Naive B cell (primary cell): ENCODE results near the gene SHLD3. TPM values are rescaled to one million over a fixed set of nuclear protein-coding genes. Genes with fewer than 3 reads are reported as not detected.
"Not testable (repeated sequence)": the region's sequence is repeated elsewhere in the genome, so short reads cannot be mapped to it uniquely, and the experiment has no call there.

Experiments
- ATAC-seq, 2 donors: fragments of 150-1000 bp; cut with Tn5 transposase; 2 replicates each; pipeline ENCODE4 v1.10.0; 2021; ENCODE audit warnings: low read depth in 2 of 2, mild to moderate bottlenecking in 2 of 2, moderate library complexity in 2 of 2
- DNase-seq: peaks from one replicate; pipeline ENCODE4 v3.0.0; 2022
- H3K27ac Mint-ChIP-seq, 6 donors: one replicate each; pipeline ENCODE4 v1.8.0; 2020 to 2022; ENCODE audit warnings: mild to moderate bottlenecking in 6 of 6, mixed read lengths in 6 of 6, moderate library complexity in 5 of 6, inconsistent platforms in 2 of 6
- H3K27me3 Mint-ChIP-seq, 3 donors: one replicate each; pipeline ENCODE4 v1.8.0; 2021 to 2022; ENCODE audit warnings: mixed read lengths in 3 of 3, mild to moderate bottlenecking in 1 of 3
- H3K36me3 Mint-ChIP-seq, 2 donors: one replicate each; pipeline ENCODE4 v1.8.0; 2020 to 2022; ENCODE audit warnings: mixed read lengths in 2 of 2, inconsistent platforms in 1 of 2, mild to moderate bottlenecking in 1 of 2
- H3K4me1 Mint-ChIP-seq, 3 donors: one replicate each; pipeline ENCODE4 v1.8.0; 2020 to 2022; ENCODE audit warnings: mixed read lengths in 3 of 3, inconsistent platforms in 1 of 3, mild to moderate bottlenecking in 1 of 3, moderate library complexity in 1 of 3
- H3K4me3 Mint-ChIP-seq, 8 donors: one replicate each; pipeline ENCODE4 v1.8.0; 2020 to 2022; ENCODE audit warnings: mild to moderate bottlenecking in 8 of 8, mixed read lengths in 8 of 8, moderate library complexity in 8 of 8, inconsistent platforms in 2 of 8
- H3K9me3 Mint-ChIP-seq, 7 donors: one replicate each; pipeline ENCODE4 v1.8.0; 2020 to 2022; ENCODE audit warnings: mixed read lengths in 7 of 7, mild to moderate bottlenecking in 5 of 7, inconsistent platforms in 2 of 7, moderate library complexity in 1 of 7
- polyA plus RNA-seq, 6 donors: library from polyadenylated mRNA; unstranded; fragments of 300-500 nt; fragmentation: Illumina TruSeq; gene quantifications; one replicate each; pipeline ENCODE4 v1.2.3, GENCODE V29; 2021; ENCODE audit warnings: low read depth in 6 of 6

SHLD3 gene, protein sequence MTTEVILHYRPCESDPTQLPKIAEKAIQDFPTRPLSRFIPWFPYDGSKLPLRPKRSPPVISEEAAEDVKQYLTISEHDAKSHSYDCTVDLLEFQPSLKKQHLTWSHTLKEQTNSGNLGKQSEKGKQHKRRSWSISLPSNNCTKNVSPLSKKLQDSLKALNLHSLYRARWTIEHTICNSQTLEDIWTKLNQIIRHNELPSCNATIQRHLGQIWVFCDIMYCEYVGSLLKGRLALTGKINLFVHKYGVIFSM
- polyA plus RNA-seq, result 1 to 10 TPM; 3.6 to 8.8 (median 5.5) TPM

DNA sequence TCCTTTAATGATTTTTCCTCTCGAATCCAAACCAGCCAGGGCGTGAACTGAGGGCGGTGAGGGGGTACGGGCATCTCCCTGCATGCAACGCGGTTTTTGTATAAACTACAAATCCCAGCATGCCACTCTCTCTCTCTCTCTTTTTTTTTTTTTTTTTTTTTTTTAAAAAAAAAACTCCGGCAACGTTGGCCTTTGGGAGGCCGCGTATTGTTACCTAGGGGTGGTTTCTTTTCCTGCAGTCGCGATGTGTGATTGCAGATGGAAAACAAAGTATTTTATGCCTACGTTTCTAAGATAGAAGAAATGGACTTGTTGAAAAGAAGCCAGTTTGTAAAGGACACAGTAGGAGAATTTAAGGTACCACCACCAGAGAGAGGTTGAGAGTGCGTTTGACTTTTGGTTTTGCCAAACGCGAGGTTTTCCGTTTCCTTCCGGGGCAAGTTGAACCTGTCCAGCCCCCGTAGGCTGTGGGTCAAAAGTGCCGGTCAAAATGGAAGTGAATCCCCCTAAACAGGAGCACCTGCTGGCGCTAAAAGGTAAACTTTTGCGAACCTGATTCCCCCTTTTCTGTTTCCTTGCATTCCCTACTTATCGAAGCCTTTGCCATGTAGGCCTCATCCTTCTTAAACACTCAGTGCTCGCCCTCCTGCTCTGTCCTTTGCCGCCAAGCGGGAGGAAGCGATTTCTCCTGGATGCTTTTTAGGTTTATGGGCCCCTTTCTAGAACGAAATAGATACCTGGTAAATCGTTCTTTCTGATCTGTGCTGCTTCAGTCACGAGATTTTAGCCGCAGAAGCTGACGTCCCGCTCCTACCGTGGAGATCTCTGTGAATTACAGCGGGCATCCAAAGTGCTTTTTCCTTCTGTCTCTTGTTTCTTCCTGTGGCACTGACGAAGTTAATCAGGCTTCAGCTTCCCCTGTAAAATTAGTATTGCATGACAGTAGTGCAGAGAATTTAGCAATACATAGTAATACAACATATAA lies at the start of gene SHLD3, which contains the start of gene TRAPPC13:
Gene SHLD3 (plus strand): TSS at position 457 of the 985 bp plus-strand sequence. CDS start 4,561 bp downstream, outside the sequence.
Gene TRAPPC13 (plus strand): TSS at position 457 of the 985 bp plus-strand sequence. CDS start 34 bp downstream, at position 491.
- DNase-seq (peak; percentile 92), ATAC-seq (peak; percentile 70 to 74)
- peak within 1 kb of the TSS; percentile 96 to 99 (median 98) for H3K27ac Mint-ChIP-seq
- H3K27me3 Mint-ChIP-seq, result no peaks in the 10 kb centered on the region
- H3K4me3 Mint-ChIP-seq, result peak within 1 kb of the TSS; percentile 87 to 100 (median 99)
- no peaks in the 10 kb centered on the region for H3K9me3 Mint-ChIP-seq
- H3K36me3 Mint-ChIP-seq, result no peaks in the 10 kb centered on the region
- peaks cover 19 to 56% (median 26%) of the 10 kb centered on the region in 3 donors for H3K4me1 Mint-ChIP-seq

DNA sequence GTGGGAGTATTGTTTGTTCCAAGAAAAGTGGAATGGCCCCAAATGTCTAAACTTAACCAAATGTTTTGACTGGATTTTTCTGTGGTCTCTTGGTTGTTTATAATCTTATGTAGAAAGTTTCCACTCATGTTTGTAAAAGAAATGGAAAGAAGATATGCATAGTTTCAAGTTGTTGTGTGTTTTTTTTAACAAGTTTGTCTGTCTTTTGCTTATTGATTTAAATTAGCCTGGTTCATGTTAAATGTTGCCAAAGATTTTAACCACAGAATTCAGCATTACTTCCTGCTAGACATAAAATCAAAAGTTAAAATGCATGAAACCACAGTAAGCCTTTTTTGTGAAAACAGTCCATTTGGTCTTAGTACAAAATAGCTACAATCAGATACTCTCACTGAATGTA lies 47.7 kb upstream of the SHLD3 start:
- DNase-seq (no peak), ATAC-seq (no peak)
- peaks cover 12 to 31% of the 10 kb centered on the region in 2 donors for H3K36me3 Mint-ChIP-seq
- H3K4me1 Mint-ChIP-seq, result peaks cover 0 to 9% (median 8%) of the 10 kb centered on the region in 3 donors
- H3K27me3 Mint-ChIP-seq, result no peaks in the 10 kb centered on the region
- no peaks in the 10 kb centered on the region for H3K9me3 Mint-ChIP-seq
- no peak overlapping the region for H3K27ac Mint-ChIP-seq
- no peak overlapping the region for H3K4me3 Mint-ChIP-seq

DNA sequence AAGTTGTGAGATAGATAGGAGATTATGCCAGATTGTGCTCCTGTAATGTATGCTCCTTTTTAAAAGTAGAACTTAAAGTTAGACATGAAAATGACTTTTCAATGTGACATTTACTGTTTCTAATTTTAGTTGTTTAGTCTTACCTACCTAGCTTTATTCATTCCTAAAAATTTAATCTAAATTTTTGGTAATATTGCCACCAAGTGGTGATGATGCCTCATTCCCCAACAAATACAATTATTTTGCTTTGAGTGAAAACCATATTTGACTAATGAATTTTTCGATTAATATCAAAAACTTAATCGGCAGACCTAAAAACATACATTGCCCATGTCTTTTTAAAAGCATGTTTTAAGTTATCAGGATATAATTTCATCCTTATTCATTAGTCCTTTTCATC lies 36.1 kb upstream of the SHLD3 start:
- ATAC-seq (no peak), DNase-seq (no peak)
- Mint-ChIP-seq H3K36me3 (peaks cover 20 to 28% of the 10 kb centered on the region in 2 donors), H3K4me1 (peaks cover 0 to 4% (median 0%) of the 10 kb centered on the region in 3 donors), H3K4me3 (no peak overlapping the region), H3K27ac (no peak overlapping the region), H3K27me3 (no peaks in the 10 kb centered on the region), H3K9me3 (no peaks in the 10 kb centered on the region)

DNA sequence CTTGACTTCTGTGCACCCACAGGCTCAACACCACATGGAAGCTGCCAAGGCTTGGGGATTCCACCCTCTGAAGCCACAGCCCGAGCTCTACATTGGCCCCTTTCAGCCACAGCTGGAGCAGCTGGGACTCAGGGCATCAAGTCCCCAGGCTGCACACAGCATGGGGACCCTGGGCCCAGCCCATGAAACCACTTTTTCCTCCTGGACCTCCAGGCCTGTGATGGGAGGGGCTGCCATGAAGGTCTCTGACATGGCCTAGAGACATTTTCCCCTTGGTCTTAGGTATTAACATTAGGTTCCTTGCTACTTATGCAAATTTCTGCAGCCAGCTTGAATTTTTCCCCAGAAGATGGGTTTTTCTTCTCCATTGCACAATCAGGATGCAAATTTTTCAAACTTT lies 23.1 kb upstream of the SHLD3 start:
- H3K27me3 Mint-ChIP-seq, ATAC-seq, DNase-seq, H3K4me3 Mint-ChIP-seq: not testable (repeated sequence)
- peaks cover 0 to 16% (median 14%) of the 10 kb centered on the region in 3 donors for H3K4me1 Mint-ChIP-seq
- peaks cover 0 to 13% (median 6%) of the 10 kb centered on the region in 7 donors for H3K9me3 Mint-ChIP-seq
- H3K27ac Mint-ChIP-seq, result peak overlapping the region in 2 of 6 donors; percentile 47 to 70
- H3K36me3 Mint-ChIP-seq, result peaks cover 54 to 62% of the 10 kb centered on the region in 2 donors

DNA sequence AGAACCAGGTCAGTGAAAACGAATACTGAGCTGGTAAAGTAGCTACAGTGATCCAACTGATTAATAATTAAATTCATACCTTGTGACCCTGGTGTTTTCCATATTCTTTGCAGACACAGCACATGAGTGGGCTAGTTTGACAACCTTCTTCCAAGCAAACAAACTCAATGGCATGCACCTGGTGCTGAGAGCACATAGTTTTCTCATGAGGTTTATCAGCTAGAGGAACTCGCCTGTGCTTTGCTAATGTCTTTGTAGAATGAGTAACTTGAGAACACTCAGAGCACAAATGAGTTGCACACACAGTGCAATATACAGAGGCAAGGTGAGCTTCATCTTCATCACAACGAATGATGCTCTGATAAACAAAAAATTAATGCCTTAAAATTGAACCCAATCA lies 13.3 kb upstream of the SHLD3 start:
- peaks cover 2 to 21% (median 4%) of the 10 kb centered on the region in 3 donors for H3K4me1 Mint-ChIP-seq
- ATAC-seq (no peak), DNase-seq (no peak)
- no peak overlapping the region for H3K27ac Mint-ChIP-seq
- H3K4me3 Mint-ChIP-seq, result no peak overlapping the region
- H3K9me3 Mint-ChIP-seq, result no peaks in the 10 kb centered on the region
- no peaks in the 10 kb centered on the region for H3K27me3 Mint-ChIP-seq
- peaks cover 41 to 44% of the 10 kb centered on the region in 2 donors for H3K36me3 Mint-ChIP-seq

DNA sequence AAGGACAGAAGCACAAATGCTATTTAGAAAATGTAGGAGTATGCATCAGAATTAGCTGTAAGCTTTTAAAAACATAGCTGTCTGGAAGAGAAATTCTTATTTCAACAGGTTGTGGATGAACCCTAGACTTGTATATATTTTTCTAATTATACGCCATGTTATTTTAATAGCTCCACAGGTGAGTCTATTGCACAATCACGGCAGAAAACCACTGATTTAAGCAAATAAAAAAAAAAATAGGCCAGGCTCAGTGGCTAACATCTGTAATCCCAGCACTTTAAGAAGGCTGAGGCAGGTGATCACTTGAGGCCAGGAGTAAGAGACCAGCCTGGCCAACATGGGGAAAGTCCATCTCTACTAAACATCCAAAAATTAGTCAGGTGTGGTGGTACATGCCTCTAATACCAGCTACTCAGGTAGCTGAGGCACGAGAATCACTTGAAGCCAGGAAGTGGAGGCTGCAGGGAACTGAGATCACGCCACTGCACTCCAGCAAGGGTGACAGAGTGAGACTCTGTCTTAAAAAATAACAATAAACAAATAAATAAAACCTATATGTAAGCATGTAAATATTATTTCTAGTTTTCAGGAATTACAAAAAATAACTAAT lies 12.4 kb upstream of the SHLD3 start:
- DNase-seq (no peak), ATAC-seq (no peak)
- Mint-ChIP-seq H3K27ac (no peak overlapping the region), H3K27me3 (no peaks in the 10 kb centered on the region), H3K4me3 (no peak overlapping the region), H3K9me3 (no peaks in the 10 kb centered on the region), H3K4me1 (peaks cover 0 to 19% (median 4%) of the 10 kb centered on the region in 3 donors), H3K36me3 (peaks cover 32 to 38% of the 10 kb centered on the region in 2 donors)

DNA sequence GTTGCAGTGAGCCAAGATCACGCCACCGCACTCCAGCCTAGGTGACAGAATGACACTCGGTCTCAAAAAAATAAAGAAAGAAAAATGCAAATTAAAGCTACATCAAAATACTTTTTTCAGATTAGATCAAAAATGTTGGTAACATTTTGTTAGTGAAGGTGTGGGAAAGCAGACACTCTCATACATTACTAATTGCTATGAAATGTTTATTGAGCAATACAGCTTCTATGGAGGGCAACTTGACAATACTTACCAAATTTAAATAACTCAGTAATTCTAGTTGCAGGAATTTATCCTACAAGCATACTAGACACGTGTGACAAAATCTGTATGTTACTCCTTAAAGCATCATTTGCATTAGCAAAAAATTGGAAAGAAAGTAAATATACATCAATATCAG lies 4.8 kb upstream of the SHLD3 start:
- ATAC-seq (no peak), DNase-seq (no peak)
- Mint-ChIP-seq H3K27me3 (no peaks in the 10 kb centered on the region), H3K36me3 (peaks cover 0 to 5% of the 10 kb centered on the region in 2 donors), H3K4me1 (peaks cover 17 to 41% (median 20%) of the 10 kb centered on the region in 3 donors), H3K27ac (no peak overlapping the region), H3K9me3 (no peaks in the 10 kb centered on the region), H3K4me3 (no peak overlapping the region)

DNA sequence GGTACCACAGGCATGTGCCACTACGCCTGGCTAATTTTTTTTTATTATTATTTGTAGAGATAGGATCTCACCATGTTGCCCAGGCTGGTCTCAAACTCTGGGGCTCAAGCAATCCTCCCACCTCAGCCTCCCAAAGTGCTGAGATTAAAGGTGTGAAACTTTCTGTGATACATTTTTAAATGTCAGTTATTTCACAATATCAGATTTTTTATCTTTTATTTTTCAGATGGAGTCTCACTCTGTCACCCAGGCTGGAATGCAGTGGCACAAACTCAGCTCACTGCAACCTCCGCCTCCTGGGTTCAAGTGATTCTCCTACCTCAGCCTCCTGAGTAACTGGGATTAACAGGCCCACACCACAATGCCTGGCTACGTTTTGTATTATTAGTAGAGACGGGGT lies 2.9 kb upstream of the SHLD3 start:
- not testable (repeated sequence) for H3K36me3 Mint-ChIP-seq, H3K9me3 Mint-ChIP-seq, H3K27me3 Mint-ChIP-seq, DNase-seq, H3K27ac Mint-ChIP-seq, ATAC-seq
- peaks cover 23 to 51% (median 26%) of the 10 kb centered on the region in 3 donors for H3K4me1 Mint-ChIP-seq
- peak overlapping the region in 5 of 8 donors; percentile 12 to 97 (median 12) for H3K4me3 Mint-ChIP-seq

DNA sequence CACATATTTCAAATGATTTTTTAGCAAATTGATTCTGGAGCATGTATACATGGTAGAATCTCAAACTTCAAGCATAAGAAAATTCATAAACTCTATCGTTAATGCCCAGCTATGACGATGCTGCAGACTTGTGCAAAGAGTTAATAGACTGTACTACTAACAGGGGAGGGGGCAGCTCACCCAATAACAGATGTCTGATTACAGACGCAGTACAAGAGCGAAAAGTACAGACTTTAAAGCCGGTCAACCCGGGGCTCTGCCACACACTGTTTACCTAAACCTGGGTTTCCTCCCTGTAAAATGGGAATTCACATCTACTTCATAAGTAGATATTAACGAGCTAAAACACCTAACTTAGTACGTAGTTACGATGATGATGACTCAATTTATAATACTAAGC lies 1.3 kb upstream of the SHLD3 start:
- ATAC-seq (no peak), DNase-seq (no peak)
- H3K36me3 Mint-ChIP-seq, result no peaks in the 10 kb centered on the region
- H3K4me1 Mint-ChIP-seq, result peaks cover 23 to 58% (median 26%) of the 10 kb centered on the region in 3 donors
- H3K9me3 Mint-ChIP-seq, result no peaks in the 10 kb centered on the region
- no peaks in the 10 kb centered on the region for H3K27me3 Mint-ChIP-seq
- peak overlapping the region in 5 of 6 donors; percentile 96 to 99 (median 98) for H3K27ac Mint-ChIP-seq
- H3K4me3 Mint-ChIP-seq, result peak overlapping the region; percentile 87 to 100 (median 99)

DNA sequence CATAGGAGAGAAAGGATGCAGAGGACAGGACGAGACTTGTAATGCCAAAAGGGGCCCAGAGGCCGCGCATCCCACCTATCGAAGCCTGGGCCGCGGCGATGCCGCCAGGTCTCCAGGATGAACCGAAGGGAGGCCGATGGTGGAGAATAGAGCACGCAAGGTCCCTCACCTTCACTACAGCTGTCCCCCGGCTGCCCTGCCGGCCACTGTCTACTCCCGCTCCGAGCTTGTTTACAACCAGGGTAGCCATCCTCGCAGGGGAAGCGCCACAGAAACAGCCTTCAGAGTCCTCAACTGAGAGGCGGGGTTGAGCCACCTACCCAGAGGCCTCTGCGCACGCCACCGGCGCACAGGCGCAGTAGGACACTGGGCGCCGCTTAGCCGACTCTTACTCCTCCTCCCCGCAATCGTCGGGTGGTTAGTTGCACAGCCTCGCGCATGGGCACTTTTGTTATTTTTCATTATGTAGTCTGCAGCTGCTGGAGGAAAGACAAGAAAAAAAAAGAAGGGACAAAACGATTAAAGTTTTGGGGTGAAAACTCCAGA lies 729 bp upstream of the SHLD3 start, which contains the start of gene TRIM23:
Gene TRIM23 (minus strand): TSS at position 309 of the 546 bp plus-strand sequence. CDS start 59 bp downstream, at position 250.
- H3K4me3 Mint-ChIP-seq, result peak within 1 kb of the TSS; percentile 87 to 100 (median 99)
- H3K9me3 Mint-ChIP-seq, result no peaks in the 10 kb centered on the region
- no peaks in the 10 kb centered on the region for H3K36me3 Mint-ChIP-seq
- peak; percentile 88 to 90 for ATAC-seq
- peak; percentile 93 for DNase-seq
- peak within 1 kb of the TSS; percentile 96 to 99 (median 98) for H3K27ac Mint-ChIP-seq
- H3K4me1 Mint-ChIP-seq, result peaks cover 20 to 56% (median 22%) of the 10 kb centered on the region in 3 donors
- no peaks in the 10 kb centered on the region for H3K27me3 Mint-ChIP-seq

DNA sequence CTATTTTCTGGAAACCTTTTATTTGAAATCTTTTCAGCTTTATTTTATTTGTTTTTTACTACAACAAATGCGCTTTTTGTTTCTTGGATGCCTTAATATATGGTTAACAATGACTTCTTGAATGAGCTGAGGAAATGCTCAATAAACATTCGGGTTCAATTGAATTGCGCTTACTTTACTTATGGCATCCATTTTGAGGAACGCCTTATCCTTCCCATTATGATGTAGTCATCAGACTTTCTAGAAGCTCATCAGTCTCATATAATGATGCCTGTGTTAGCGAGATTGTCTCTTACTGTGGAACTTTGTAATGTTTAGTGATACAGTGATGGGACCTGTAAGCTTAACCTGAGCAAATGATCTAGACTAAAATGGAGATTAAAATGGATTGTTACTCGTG lies 916 bp downstream of the SHLD3 start:
- ATAC-seq (no peak), DNase-seq (no peak)
- H3K9me3 Mint-ChIP-seq, result no peaks in the 10 kb centered on the region
- H3K4me3 Mint-ChIP-seq, result peak overlapping the region; percentile 51 to 100 (median 80)
- H3K36me3 Mint-ChIP-seq, result no peaks in the 10 kb centered on the region
- peaks cover 19 to 48% (median 26%) of the 10 kb centered on the region in 3 donors for H3K4me1 Mint-ChIP-seq
- H3K27me3 Mint-ChIP-seq, result no peaks in the 10 kb centered on the region
- H3K27ac Mint-ChIP-seq, result peak overlapping the region in 5 of 6 donors; percentile 65 to 98 (median 97)

DNA sequence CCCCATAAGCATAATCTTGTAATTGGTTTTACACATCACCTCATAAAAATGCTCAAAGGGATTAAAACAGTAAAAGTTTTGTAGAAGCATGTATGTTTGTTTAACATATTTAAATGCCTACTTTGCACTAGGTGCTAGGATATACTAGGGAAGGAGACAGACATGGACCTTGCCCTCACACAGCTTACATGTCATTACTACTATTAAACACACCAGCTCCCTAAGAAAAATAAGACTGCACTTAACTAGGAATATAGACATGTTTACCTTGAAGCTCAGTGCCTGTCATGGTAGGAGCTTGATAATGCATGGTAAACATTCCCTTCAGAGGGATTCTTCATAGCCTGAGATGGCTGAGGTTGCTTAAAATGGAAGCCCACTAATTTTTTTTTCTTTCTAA lies 6.2 kb downstream of the SHLD3 start:
- Mint-ChIP-seq H3K4me1 (peaks cover under 1 to 18% (median 10%) of the 10 kb centered on the region in 3 donors), H3K27me3 (no peaks in the 10 kb centered on the region), H3K4me3 (peak overlapping the region in 1 of 8 donors; percentile 7), H3K9me3 (no peaks in the 10 kb centered on the region), H3K36me3 (no peaks in the 10 kb centered on the region), H3K27ac (no peak overlapping the region)
- ATAC-seq, result no peak
- DNase-seq, result no peak
